ENCODE data around the gene LRRC32.
"Not testable (repeated sequence)": the region's sequence is repeated elsewhere in the genome, so short reads cannot be mapped to it uniquely, and the experiment has no call there.

Gene LRRC32

GRCh38 chr11:76610871-76611475 is 59.6 kb downstream of the LRRC32 start:
- DNase-seq (ENCODE audit: low read depth), result no peak

DNA sequence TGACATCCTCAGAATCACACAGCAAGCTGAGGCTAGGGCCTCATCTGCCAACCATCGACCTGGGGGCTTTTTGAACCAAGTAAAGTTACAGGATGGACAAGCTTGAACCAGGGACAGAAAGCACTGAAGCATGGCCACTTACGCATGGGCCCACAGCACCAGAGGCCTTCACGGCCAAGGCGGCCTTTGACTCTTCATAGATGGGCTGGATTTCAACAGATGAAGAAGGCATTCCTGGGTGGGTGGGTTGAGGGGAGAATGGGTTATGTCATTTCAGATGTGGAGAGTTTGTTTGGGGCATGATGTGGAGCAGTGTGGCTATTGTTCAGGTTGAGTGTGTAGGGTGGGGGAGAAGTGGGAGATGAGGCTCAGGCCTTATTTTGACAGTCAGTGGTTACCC is 60.2 kb downstream of the LRRC32 start:
- DNase-seq (ENCODE audit: low read depth), result no peak

GRCh38 chr11:76609736-76610370 is 60.7 kb downstream of the LRRC32 start:
- DNase-seq (ENCODE audit: low read depth), result no peak

- not testable (repeated sequence) for DNase-seq (ENCODE audit: low read depth)
Observed at GRCh38 chr11:76608879-76609460, 61.6 kb downstream of the LRRC32 start.

- not testable (repeated sequence) for DNase-seq (ENCODE audit: low read depth)
Observed at GRCh38 chr11:76608228-76608627, 62.3 kb downstream of the LRRC32 start.
